GM21723 (cell line): Measurements from ENCODE around the gene PTPRN2.

Source experiments
- ATAC-seq: cut with Tn5 transposase; IDR thresholded peaks from one replicate; pipeline ENCODE4 v1.9.1; 2021; ENCODE audit warnings: mild to moderate bottlenecking, moderate library complexity; ENCODE audit not compliant: unreplicated experiment

The PTPRN2 gene

DNA sequence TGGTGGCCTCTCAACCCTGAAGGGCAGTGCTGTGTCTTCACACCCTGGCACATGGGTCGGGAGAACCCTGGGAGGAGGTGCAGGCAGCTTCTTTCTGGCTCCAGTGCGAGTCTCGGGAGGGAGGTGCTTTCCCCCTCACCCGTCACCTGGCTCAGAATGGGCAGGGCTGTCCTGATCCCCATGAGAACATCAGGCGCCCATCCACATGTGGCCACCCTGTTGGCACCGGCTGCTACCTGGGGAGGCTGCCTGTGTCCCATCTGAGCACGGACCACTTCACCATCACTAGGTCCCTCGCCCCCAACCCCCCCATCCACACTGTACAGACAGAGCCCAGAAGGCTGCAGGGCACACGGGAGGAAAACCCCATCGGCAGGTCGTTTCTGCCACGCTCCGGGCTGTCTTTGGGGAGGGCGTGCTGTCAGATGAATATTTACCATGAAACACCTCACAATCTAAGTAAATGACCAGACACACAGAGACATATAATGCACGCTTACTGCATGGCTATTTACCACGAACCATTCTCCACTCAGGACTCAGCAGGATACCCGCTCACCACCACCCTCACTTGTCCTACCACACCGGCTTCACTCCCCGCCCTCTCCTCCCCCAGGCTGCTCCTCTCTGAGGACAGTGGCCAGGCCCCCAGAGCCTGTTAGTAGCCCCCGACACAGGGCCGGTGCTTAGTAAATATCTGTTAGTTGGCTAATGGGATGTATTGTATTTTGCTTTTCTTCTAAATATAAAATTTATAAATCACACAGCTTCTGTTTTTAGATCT lies 968.6 kb downstream of the PTPRN2 start:
- ATAC-seq, result no peak

DNA sequence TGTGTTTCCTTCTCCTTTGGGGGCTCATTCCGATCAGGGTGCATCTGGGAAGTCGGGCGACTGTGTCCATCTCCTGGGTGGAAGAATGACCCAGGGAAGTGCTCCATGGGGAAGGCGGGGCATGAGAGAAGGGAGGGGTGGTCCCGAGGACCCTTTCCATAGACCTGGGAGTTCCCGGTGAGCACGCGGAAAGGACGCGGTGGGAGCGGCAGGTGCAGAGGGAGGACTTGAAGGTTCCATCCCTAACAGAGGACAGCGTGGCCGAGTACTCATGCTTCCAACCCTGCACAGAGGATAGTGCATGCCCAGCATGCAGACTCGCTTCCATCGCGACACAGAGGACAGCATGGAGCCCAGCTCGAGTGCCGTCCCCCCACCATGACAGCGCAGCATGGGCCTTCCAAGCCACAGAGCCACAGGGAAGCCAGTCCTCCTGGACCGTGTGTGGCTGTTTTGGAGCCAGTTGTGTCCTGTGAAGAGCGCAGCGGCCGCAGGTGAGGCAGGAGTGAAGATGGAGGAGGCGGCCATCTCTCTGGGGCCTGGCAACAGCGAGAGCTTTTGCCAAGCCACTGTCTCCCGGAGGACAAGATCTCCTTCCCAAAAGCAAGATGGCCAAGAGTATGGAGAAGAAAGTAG lies 969.4 kb downstream of the PTPRN2 start:
- no peak for ATAC-seq

DNA sequence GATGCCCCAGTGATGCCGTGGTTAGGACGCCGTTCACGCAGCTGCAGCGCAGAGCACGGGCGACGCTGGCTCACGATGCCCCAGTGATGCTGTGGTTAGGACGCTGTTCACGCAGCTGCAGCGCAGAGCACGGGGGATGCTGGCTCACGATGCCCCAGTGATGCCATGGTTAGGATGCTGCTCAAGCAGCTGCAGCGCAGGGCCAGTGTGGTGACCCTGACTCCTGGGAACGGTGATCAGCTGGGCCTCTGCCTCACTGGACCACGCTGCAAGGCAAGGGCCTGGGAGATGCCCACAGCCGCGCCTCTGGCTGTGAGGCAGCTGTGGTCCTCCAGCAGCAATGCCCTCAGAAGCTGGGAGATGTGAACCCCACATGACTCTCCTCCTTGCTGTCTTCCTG lies 970.2 kb downstream of the PTPRN2 start:
- ATAC-seq, result no peak

GRCh38 chr7:157616931-157617330 lies 970.7 kb downstream of the PTPRN2 start:
- no peak for ATAC-seq

GRCh38 chr7:157616426-157616825 lies 971.2 kb downstream of the PTPRN2 start:
- no peak for ATAC-seq

- ATAC-seq, result no peak
Measured at GRCh38 chr7:157615852-157616251, 971.8 kb downstream of the PTPRN2 start.

DNA sequence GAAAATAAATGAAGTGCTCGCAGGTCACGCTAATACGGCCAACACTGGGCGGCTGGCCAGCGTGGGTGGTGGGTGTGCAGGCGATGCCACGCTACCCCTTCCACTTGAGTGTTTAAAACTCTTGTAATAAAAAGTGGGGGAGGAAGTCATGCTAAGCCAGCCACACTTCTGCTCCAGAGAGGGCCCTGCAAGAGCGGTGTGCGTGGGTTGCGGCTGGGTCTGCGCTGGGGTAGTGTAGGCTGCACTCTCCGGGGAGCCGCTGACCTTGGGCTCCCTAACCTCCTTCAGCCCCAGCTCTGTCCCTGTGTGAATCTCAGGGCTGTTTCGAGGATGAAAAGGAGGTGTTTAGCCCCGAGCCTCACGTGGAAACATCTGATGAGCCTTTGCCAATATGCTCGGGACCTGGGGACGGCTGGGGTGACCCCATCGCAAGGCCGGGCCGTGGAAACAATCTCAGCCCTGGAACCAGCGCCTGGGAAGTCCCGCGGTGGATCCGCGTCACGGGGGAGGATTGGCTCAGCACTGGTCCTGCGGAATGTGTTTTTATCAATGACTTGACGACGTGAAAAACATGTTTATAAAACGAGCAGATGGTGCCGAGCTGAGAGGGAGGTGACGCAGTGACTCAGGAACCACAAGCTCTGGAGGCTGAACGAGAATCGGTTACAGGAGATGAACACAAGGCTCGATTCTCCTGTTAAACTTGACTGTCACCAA lies 972.4 kb downstream of the PTPRN2 start:
- ATAC-seq, result no peak

GRCh38 chr7:157614457-157615020 lies 973.1 kb downstream of the PTPRN2 start:
- ATAC-seq, result no peak

DNA sequence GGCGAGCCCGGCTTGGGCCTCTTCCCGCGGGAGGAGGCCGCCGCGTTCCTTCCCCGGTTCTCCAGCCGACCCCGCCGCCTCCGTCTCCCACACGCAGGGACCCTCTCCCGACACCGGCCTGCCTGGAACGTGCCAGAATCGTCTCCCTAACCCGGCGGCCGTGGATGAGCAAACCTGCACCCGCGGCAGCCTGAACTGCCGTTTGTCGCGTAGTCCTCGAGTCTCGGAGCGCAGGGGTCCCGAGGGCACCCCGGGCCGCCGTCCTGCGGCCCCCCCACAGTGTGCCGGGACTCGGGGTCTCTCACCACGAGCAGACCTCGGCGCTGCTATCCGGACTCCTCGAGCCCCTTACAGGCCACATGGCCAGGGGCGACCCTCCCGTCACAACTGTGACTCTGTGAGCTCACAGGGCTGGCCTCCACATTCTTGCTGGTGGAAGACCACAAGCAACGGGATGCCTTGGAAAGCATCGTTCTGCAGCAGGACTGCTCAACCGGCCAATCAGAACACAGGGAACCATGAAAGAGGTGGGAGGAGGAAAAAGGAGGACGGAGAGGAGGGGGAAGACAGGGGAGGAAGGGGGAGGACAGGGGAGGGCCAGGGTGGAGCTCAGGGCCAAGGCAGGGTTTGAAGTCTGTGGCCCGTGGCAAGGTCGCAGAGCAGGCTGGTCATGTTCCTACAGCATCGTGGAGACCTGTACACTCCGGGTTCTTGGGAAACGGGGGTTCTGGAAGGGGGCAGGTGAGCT lies 973.9 kb downstream of the PTPRN2 start:
- ATAC-seq, result no peak

GRCh38 chr7:157612664-157613561 lies 974.7 kb downstream of the PTPRN2 start:
- peak; percentile 72 for ATAC-seq

DNA sequence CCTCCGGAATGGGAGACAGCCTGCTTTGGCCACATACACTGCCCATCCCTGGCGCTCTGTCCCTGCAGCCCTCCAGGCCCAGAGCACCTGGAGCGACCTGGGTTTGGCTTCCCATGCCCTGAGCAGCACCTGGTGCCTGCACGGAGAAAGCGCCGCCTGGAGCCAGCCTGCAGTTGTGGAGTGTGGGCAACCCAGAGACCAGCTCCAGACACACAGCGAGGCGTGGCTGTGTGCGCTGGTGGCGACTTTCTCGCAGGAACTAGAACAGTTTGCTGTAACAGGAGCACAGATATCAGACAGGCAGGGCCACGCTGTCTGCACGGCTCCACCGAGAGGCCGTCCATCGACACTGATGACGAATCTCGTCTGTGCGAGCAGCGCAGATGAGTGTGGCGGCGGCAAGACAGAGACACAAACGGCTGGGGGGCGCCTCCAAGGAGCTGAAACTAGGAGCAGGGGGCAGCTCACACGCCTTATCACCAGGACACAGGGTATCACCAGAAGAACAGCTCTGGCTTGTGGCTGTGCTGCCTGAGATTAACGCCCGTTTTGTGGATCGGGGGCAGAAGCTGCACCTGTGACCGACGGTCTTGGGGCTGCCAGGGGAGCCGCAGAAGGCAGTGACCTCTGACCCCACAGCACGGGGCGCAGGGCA lies 975.5 kb downstream of the PTPRN2 start:
- ATAC-seq, result no peak

DNA sequence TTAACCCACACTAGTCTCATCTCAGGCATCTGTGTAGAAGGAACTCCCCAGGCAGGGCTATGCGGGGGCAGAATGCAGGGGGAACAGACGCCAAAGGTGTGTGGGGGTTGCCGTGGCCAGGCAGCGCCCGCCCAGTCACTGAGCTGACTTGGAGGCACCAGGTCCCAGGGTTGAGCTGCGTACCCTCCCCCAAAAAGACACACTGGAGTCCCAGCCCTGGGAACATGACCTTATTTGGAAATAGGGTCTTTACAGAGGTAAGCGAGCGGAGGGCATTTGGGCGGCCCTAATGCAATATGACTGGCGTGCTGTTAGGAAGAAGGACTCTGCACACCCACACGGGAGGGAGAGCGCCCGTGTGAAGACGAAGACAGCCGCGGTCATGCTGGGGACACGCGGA lies 976.3 kb downstream of the PTPRN2 start:
- no peak for ATAC-seq

- no peak for ATAC-seq
Measured at GRCh38 chr7:157610671-157611295, 976.8 kb downstream of the PTPRN2 start.

DNA sequence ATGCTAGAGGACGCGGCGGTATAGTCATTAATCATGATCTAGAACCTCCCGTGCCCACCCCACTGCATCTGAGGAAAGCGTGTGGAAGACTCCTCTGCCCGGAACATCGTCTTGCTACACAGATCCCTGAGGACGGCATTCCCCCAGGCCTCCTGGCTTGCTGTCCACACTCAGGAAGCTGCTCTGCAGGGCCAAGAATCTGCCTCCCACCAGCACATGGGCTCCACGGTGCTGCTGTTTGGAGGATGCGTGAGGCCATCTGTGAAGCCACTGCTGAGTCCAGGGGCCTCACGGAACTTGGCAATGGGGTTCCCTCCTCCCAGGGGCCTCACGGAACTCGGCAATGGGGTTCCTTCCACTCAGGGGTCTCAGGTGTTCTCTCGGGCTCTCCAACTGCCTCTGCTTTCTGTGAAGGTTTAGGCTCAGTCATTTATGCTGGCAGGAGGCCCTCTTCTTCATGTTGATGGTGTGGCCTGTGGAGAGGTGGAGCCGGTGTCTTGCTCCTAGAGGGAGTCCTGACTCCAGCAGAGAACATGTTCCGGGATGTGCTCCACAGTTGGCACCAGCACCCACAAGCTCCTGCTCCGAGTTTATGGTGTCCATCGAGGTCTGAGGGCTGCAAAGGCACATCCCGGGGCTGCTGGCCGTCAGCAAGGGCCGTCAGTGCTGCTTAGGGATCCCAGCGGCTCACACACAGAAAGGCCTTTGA lies 977.5 kb downstream of the PTPRN2 start:
- no peak for ATAC-seq

DNA sequence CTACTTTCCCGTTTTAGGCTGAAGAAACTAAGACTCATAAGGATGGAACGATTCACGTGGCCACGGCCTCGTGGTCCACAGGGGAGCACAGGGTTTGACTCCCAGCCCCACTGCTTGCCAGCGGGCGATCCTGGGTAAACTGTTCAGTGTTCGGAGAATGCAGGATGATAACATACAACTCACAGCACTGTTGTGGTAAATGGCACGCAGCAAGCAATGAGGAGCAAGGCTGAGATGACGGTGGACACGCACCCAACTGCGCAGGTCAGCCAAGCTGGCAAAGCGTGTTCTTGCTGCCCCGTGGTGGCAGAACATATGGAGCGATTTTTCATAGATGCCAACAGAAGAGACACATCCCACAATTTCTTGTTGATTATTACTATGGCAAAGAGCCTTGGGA lies 978.1 kb downstream of the PTPRN2 start:
- no peak for ATAC-seq

GRCh38 chr7:157607218-157607617 lies 980.4 kb downstream of the PTPRN2 start:
- ATAC-seq, result no peak

GRCh38 chr7:157606140-157606539 lies 981.5 kb downstream of the PTPRN2 start:
- ATAC-seq, result no peak

- ATAC-seq, result no peak
Measured at GRCh38 chr7:157605638-157606037, 982.0 kb downstream of the PTPRN2 start.
